Measurements from ENCODE around the gene TLCD2. TPM values are rescaled to one million over a fixed set of nuclear protein-coding genes. Genes with fewer than 3 reads are reported as not detected.

The TLCD2 gene
- total and polyA plus RNA-seq, 2 of the 13 experiments (the other 11 are each of a cell fraction or from before 2014, with no cell fraction given), result 0.90 to 1.1 TPM

DNA sequence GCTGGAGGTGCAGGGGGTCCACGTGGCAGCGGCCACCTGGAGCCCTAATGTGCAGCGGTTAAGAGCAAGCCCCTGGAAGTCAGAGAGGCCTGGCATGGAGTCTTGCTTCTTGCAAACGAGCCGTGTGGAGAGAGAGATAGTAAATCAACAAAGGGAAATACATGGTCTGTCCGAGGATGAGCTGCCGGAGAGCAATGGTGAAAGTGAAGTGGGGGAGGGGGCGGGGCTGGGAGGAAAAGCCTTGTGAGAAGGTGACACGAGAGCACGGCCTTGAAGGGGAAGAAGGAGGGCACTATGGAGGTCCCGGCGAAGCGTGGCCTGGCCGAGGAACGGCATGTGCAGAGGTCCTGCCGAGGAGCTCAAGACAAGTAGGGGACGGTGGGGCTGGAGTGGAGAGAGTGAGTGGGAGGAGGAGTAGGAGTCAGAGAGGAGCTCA lies 45.7 kb upstream of the TLCD2 start (continued):
- TF ChIP-seq, protein P1, sequence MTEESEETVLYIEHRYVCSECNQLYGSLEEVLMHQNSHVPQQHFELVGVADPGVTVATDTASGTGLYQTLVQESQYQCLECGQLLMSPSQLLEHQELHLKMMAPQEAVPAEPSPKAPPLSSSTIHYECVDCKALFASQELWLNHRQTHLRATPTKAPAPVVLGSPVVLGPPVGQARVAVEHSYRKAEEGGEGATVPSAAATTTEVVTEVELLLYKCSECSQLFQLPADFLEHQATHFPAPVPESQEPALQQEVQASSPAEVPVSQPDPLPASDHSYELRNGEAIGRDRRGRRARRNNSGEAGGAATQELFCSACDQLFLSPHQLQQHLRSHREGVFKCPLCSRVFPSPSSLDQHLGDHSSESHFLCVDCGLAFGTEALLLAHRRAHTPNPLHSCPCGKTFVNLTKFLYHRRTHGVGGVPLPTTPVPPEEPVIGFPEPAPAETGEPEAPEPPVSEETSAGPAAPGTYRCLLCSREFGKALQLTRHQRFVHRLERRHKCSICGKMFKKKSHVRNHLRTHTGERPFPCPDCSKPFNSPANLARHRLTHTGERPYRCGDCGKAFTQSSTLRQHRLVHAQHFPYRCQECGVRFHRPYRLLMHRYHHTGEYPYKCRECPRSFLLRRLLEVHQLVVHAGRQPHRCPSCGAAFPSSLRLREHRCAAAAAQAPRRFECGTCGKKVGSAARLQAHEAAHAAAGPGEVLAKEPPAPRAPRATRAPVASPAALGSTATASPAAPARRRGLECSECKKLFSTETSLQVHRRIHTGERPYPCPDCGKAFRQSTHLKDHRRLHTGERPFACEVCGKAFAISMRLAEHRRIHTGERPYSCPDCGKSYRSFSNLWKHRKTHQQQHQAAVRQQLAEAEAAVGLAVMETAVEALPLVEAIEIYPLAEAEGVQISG (CRISPR knock-in tag; IDR thresholded peaks at IDR 0.05), result 0 out of 2 replicates have a peak, but pooled peaks have one; percentile 19
- TF ChIP-seq KLF13 (CRISPR knock-in tag; IDR thresholded peaks at IDR 0.05) (no peak), MAZ (IDR thresholded peaks at IDR 0.05; ENCODE audit: borderline replicate concordance, low read depth, low read length) (no peak), MAZ (CRISPR knock-in tag; IDR thresholded peaks at IDR 0.05; ENCODE audit: low read depth) (0 out of 2 replicates have a peak, but pooled peaks have one; percentile 18), ZBTB7A (CRISPR knock-in tag; IDR thresholded peaks at IDR 0.05) (0 out of 2 replicates have a peak, but pooled peaks have one; percentile 38), ZSCAN20 (CRISPR knock-in tag; IDR thresholded peaks at IDR 0.05; ENCODE audit: borderline replicate concordance) (no peak), ZNF331 (CRISPR knock-in tag; IDR thresholded peaks at IDR 0.05) (no peak), ZNF850 (CRISPR knock-in tag; conservative IDR thresholded peaks at IDR 0.05) (no peak), SOX6 (IDR thresholded peaks at IDR 0.05) (no peak), SOX6 (CRISPR knock-in tag; IDR thresholded peaks at IDR 0.05) (0 out of 2 replicates have a peak, but pooled peaks have one; percentile 11), SIX1 (CRISPR knock-in tag; IDR thresholded peaks at IDR 0.05; ENCODE audit: borderline replicate concordance) (no peak)
- TF ChIP-seq, protein P2, sequence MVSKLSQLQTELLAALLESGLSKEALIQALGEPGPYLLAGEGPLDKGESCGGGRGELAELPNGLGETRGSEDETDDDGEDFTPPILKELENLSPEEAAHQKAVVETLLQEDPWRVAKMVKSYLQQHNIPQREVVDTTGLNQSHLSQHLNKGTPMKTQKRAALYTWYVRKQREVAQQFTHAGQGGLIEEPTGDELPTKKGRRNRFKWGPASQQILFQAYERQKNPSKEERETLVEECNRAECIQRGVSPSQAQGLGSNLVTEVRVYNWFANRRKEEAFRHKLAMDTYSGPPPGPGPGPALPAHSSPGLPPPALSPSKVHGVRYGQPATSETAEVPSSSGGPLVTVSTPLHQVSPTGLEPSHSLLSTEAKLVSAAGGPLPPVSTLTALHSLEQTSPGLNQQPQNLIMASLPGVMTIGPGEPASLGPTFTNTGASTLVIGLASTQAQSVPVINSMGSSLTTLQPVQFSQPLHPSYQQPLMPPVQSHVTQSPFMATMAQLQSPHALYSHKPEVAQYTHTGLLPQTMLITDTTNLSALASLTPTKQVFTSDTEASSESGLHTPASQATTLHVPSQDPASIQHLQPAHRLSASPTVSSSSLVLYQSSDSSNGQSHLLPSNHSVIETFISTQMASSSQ (IDR thresholded peaks at IDR 0.05; ENCODE audit: low read depth), result no peak
- TF ChIP-seq, protein P2 (CRISPR knock-in tag; IDR thresholded peaks at IDR 0.05; ENCODE audit: borderline replicate concordance), result no peak
- TF ChIP-seq, protein P3, sequence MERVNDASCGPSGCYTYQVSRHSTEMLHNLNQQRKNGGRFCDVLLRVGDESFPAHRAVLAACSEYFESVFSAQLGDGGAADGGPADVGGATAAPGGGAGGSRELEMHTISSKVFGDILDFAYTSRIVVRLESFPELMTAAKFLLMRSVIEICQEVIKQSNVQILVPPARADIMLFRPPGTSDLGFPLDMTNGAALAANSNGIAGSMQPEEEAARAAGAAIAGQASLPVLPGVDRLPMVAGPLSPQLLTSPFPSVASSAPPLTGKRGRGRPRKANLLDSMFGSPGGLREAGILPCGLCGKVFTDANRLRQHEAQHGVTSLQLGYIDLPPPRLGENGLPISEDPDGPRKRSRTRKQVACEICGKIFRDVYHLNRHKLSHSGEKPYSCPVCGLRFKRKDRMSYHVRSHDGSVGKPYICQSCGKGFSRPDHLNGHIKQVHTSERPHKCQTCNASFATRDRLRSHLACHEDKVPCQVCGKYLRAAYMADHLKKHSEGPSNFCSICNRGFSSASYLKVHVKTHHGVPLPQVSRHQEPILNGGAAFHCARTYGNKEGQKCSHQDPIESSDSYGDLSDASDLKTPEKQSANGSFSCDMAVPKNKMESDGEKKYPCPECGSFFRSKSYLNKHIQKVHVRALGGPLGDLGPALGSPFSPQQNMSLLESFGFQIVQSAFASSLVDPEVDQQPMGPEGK (CRISPR knock-in tag; IDR thresholded peaks at IDR 0.05), result peak; percentile 10; the same call in 1 of the 2 replicates

All from HepG2 (cell line).